Trophoblast cell (in vitro differentiated cells and primary cell): Measurements from ENCODE around the gene QRSL1.
A peak's percentile ranks its signal among the peaks of the same experiment; 100 is the strongest.

Source experiments
- DNase-seq, 2 donors: peaks; one replicate each; pipeline ENCODE4 v3.0.0-alpha.2; 2016
- H2AFZ ChIP-seq: 2 replicates; pipeline ENCODE4 v1.6.1; 2013; ENCODE audit warnings: low read length, moderate library complexity, mild to moderate bottlenecking; ENCODE audit not compliant: insufficient read depth, poor library complexity
- H2AK5ac ChIP-seq: 2 replicates; pipeline ENCODE4 v1.6.1; 2013; ENCODE audit warnings: mild to moderate bottlenecking, low read length
- H2BK120ac ChIP-seq: 2 replicates; pipeline ENCODE4 v1.6.1; 2013; ENCODE audit warnings: low read length, mild to moderate bottlenecking, moderate library complexity; ENCODE audit not compliant: insufficient read depth, poor library complexity
- H2BK12ac ChIP-seq: 2 replicates; pipeline ENCODE4 v1.6.1; 2013; ENCODE audit warnings: mild to moderate bottlenecking, low read length, moderate library complexity
- H2BK5ac ChIP-seq: 2 replicates; pipeline ENCODE4 v1.6.1; 2013; ENCODE audit warnings: low read length, low read depth, moderate library complexity, mild to moderate bottlenecking; ENCODE audit not compliant: poor library complexity
- H3K14ac ChIP-seq: 2 replicates; pipeline ENCODE4 v1.6.1; 2013; ENCODE audit warnings: mild to moderate bottlenecking, low read length
- H3K18ac ChIP-seq: 2 replicates; pipeline ENCODE4 v1.6.1; 2013; ENCODE audit warnings: mild to moderate bottlenecking, low read length
- H3K23ac ChIP-seq: 2 replicates; pipeline ENCODE4 v1.6.1; 2013; ENCODE audit warnings: low read length
- H3K27ac ChIP-seq: 2 replicates; pipeline ENCODE4 v1.5.1; 2013; ENCODE audit warnings: low read depth, mild to moderate bottlenecking, inconsistent platforms, low read length, moderate library complexity
- H3K27me3 ChIP-seq: 2 replicates; pipeline ENCODE4 v1.6.1; 2013; ENCODE audit warnings: inconsistent platforms, mild to moderate bottlenecking, low read length, moderate library complexity; ENCODE audit not compliant: insufficient read depth
- H3K36me3 ChIP-seq, 2 experiments: 1 replicate in 1 of 2; 2 replicates in 1 of 2; pipeline ENCODE4 v1.6.1; 2013; ENCODE audit warnings: low read length in 2 of 2, mild to moderate bottlenecking in 2 of 2, moderate library complexity in 1 of 2; ENCODE audit not compliant: insufficient read depth in 2 of 2, control insufficient read depth in 1 of 2
- H3K4ac ChIP-seq: 2 replicates; pipeline ENCODE4 v1.6.1; 2013; ENCODE audit warnings: low read depth, mild to moderate bottlenecking, low read length, moderate library complexity
- H3K4me1 ChIP-seq, 2 experiments: 1 replicate in 1 of 2; 2 replicates in 1 of 2; pipeline ENCODE4 v1.6.1; 2013; ENCODE audit warnings: low read length in 2 of 2, mild to moderate bottlenecking in 2 of 2, moderate library complexity in 1 of 2; ENCODE audit not compliant: insufficient read depth in 2 of 2, control insufficient read depth in 1 of 2
- H3K4me2 ChIP-seq: 2 replicates; pipeline ENCODE4 v1.6.1; 2013; ENCODE audit warnings: inconsistent platforms, mild to moderate bottlenecking, low read length, moderate library complexity
- H3K4me3 ChIP-seq: 2 replicates; pipeline ENCODE4 v1.5.1; 2013; ENCODE audit warnings: mild to moderate bottlenecking, low read depth, low read length, inconsistent platforms
- H3K79me1 ChIP-seq: one replicate; pipeline ENCODE4 v1.6.1; 2013; ENCODE audit warnings: low read length
- H3K79me2 ChIP-seq: 2 replicates; pipeline ENCODE4 v1.6.1; 2013; ENCODE audit warnings: low read length, mild to moderate bottlenecking; ENCODE audit not compliant: control insufficient read depth, insufficient read depth, poor library complexity
- H3K9ac ChIP-seq: 2 replicates; pipeline ENCODE4 v1.6.1; 2013; ENCODE audit warnings: mild to moderate bottlenecking, low read length
- H3K9me3 ChIP-seq: 2 replicates; pipeline ENCODE4 v1.6.1; 2013; ENCODE audit warnings: low read depth, mild to moderate bottlenecking, control low read depth, inconsistent platforms, low read length; ENCODE audit not compliant: insufficient read depth
- H4K12ac ChIP-seq: 2 replicates; pipeline ENCODE4 v1.6.1; 2013; ENCODE audit warnings: low read depth, mild to moderate bottlenecking, low read length, moderate library complexity
- H4K8ac ChIP-seq: 2 replicates; pipeline ENCODE4 v1.6.1; 2013; ENCODE audit warnings: low read depth, mild to moderate bottlenecking, low read length, moderate library complexity
- H4K91ac ChIP-seq: one replicate; pipeline ENCODE4 v1.6.1; 2013; ENCODE audit warnings: low read depth, mild to moderate bottlenecking, low read length, moderate library complexity
- WGBS: extraction: QIAGEN DNeasy Blood & Tissue Kit; methylation state at CpG from one replicate; pipeline ENCODE4 v1.1.7; 2013; ENCODE audit warnings: missing lambda C conversion rate; ENCODE audit not compliant: insufficient read length, insufficient coverage; ENCODE audit errors: extremely low coverage; 5-methylcytosine and 5-hydroxymethylcytosine counted together

The QRSL1 gene

GRCh38 chr6:106629859-106630163 is 433 bp downstream of the QRSL1 start:
- Histone ChIP-seq H4K12ac (peak overlapping the region; percentile 86), H2BK5ac (peak overlapping the region; percentile 70), H3K27me3 (no peaks in the 10 kb centered on the region), H3K79me1 (peaks cover 2% of the 10 kb centered on the region), H3K14ac (peak overlapping the region; percentile 82), H4K91ac (peak overlapping the region; percentile 90), H3K4me2 (peak overlapping the region; percentile 70), H3K23ac (no peak overlapping the region), H2AK5ac (no peak overlapping the region), H3K4ac (peak overlapping the region; percentile 75), H3K4me1 (peaks cover 3% of the 10 kb centered on the region in 2 experiments), H3K27ac (no peak overlapping the region), H2BK120ac (peak overlapping the region; percentile 81), H2AFZ (peak overlapping the region; percentile 88), H2BK12ac (no peak overlapping the region), H3K9ac (peak overlapping the region; percentile 90), H3K4me3 (peak overlapping the region; percentile 86), H3K79me2 (peaks cover 2% of the 10 kb centered on the region), H3K9me3 (no peaks in the 10 kb centered on the region), H3K18ac (peak overlapping the region; percentile 77), H4K8ac (peak overlapping the region; percentile 97), H3K36me3 (no peaks in the 10 kb centered on the region)
- peak in 1 of 2 donors; percentile 21 for DNase-seq
- WGBS, result no CpG with 5 or more reads among the region's 14 CpGs

- Histone ChIP-seq H3K18ac (no peak overlapping the region), H4K8ac (no peak overlapping the region), H3K36me3 (no peaks in the 10 kb centered on the region), H3K4me1 (peaks cover 3% of the 10 kb centered on the region in 2 experiments), H2AFZ (no peak overlapping the region), H3K4me3 (no peak overlapping the region), H3K79me2 (peaks cover 2% of the 10 kb centered on the region), H2BK12ac (peak overlapping the region; percentile 9), H2BK120ac (no peak overlapping the region), H3K14ac (no peak overlapping the region), H3K4me2 (peak overlapping the region; percentile 70), H3K4ac (peak overlapping the region; percentile 89), H4K91ac (no peak overlapping the region), H2BK5ac (no peak overlapping the region), H3K27ac (no peak overlapping the region), H3K9me3 (no peaks in the 10 kb centered on the region), H2AK5ac (no peak overlapping the region), H3K9ac (no peak overlapping the region), H3K23ac (no peak overlapping the region), H3K27me3 (no peaks in the 10 kb centered on the region), H3K79me1 (peaks cover 2% of the 10 kb centered on the region), H4K12ac (no peak overlapping the region)
- no CpG with 5 or more reads among the region's 5 CpGs for WGBS
- peak in 1 of 2 donors; percentile 21 for DNase-seq
These were observed 988 bp downstream of the QRSL1 start for GRCh38 chr6:106630366-106630765.

GRCh38 chr6:106631346-106631745 is 2.0 kb downstream of the QRSL1 start:
- Histone ChIP-seq H3K27ac (no peak overlapping the region), H2BK5ac (no peak overlapping the region), H2AFZ (no peak overlapping the region), H3K4me1 (peaks cover 3% of the 10 kb centered on the region in 2 experiments), H3K4me3 (no peak overlapping the region), H3K4me2 (no peak overlapping the region), H2AK5ac (no peak overlapping the region), H3K36me3 (no peaks in the 10 kb centered on the region), H3K23ac (no peak overlapping the region), H3K9ac (no peak overlapping the region), H2BK120ac (no peak overlapping the region), H3K9me3 (no peaks in the 10 kb centered on the region), H3K18ac (no peak overlapping the region), H4K12ac (no peak overlapping the region), H3K27me3 (no peaks in the 10 kb centered on the region), H3K4ac (no peak overlapping the region), H2BK12ac (no peak overlapping the region), H4K8ac (no peak overlapping the region), H3K79me2 (peaks cover 2% of the 10 kb centered on the region), H4K91ac (no peak overlapping the region), H3K79me1 (peaks cover 2% of the 10 kb centered on the region), H3K14ac (no peak overlapping the region)
- no CpG with 5 or more reads among the region's 1 CpG for WGBS
- DNase-seq, result no peak

- no CpG with 5 or more reads among the region's 5 CpGs for WGBS
- H2BK5ac ChIP-seq, result no peak overlapping the region
- H3K27me3 ChIP-seq, result no peaks in the 10 kb centered on the region
- H2BK12ac ChIP-seq, result no peak overlapping the region
- no peak overlapping the region for H3K4ac ChIP-seq
- no peak overlapping the region for H2AFZ ChIP-seq
- H4K8ac ChIP-seq, result no peak overlapping the region
- no peaks in the 10 kb centered on the region for H3K36me3 ChIP-seq
- no peak overlapping the region for H4K12ac ChIP-seq
- no peak overlapping the region for H3K4me3 ChIP-seq
- DNase-seq, result no peak
- peaks cover under 1% of the 10 kb centered on the region for H3K79me2 ChIP-seq
- H3K27ac ChIP-seq, result no peak overlapping the region
- no peak overlapping the region for H4K91ac ChIP-seq
- no peak overlapping the region for H2AK5ac ChIP-seq
- no peak overlapping the region for H3K14ac ChIP-seq
- H3K79me1 ChIP-seq, result peaks cover under 1% of the 10 kb centered on the region
- H2BK120ac ChIP-seq, result no peak overlapping the region
- H3K18ac ChIP-seq, result no peak overlapping the region
- H3K4me2 ChIP-seq, result no peak overlapping the region
- H3K23ac ChIP-seq, result no peak overlapping the region
- no peak overlapping the region for H3K9ac ChIP-seq
- H3K4me1 ChIP-seq, result peaks cover 3 to 8% of the 10 kb centered on the region in 2 experiments
- no peaks in the 10 kb centered on the region for H3K9me3 ChIP-seq
These were observed 5.2 kb downstream of the QRSL1 start for GRCh38 chr6:106634565-106634964.
